Right kidney (tissue), 1 donor: ENCODE measurements around the gene GAPDH.
A peak's percentile ranks its signal among the peaks of the same experiment; 100 is the strongest.
"Not testable (repeated sequence)": the region's sequence is repeated elsewhere in the genome, so short reads cannot be mapped to it uniquely, and the experiment has no call there.

ENCODE experiments used
- DNase-seq: peaks from one replicate; pipeline ENCODE4 v3.0.0-alpha.2; 2016

GAPDH gene

DNA sequence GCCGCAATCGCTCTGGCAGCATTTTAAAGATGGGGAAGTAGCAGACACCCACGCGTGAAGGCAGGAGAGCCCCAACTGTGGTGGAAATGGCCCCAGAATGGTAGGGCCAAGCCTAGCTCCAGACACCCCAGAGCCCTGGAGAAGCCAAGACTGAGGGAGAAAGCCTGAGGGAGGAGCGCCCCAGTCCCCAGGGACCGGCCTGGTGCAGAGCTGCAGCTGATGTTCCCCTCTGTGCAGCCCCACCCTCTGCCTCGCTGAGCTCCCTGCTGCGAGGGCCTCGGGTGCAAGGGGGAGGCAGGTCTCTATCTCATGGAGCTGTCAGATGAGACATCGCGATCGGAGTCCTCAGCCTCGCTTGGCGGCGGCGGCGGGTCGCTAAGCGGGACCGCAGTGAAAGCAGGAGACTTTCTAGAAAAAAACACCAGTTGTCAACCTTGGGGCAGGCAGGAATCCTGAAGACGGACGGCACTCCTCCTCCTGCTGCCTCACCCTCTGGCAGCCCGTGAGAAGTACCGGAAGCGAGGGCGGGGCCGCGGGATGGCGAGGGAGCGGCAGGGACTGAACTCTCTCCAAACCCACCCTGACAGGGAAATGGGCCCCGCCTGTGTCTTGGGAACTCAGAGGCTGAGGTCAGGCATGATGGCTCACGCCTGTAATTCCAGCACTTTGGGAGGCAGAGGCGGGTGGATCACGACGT is 6.0 kb downstream of the GAPDH start:
- peak; percentile 72 for DNase-seq

DNA sequence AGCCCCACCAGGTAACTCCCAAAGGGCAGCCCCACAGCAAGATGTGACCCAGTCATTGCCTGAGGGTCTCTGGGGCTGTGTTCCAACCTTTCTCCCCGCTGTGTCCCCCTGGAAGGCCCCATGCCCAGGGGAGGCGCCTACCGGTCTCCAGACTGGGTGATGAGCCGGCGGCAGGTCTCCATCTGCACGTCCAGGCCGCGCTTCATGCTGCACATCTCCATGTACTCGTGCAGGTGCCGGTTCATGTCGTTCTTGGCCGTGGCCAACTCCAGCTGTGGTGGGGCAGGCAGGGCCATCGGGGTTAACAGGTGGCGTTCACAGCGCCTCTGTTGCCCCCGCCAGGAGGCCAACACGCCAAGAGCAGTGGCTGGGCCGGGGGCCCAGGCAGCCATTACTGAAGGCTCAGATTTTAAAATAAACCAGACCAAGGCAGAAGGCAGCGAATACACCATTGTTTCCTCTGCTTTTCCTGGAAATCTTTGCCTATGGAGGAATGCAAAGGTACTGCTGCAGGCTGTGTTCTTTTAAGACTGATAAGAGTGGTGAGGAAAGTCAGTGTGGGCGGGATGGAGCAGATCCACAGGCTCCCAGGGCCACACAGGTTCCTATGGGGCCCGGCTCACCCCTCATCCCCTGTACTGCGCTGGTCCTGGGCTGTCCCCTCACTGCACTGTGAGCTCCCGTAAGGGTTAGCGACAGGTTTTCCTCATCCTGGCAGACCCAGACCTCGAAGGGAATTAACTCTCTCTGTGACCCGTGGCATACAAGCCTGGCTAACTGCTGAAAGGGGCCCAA is 7.3 kb downstream of the GAPDH start:
- no peak for DNase-seq

DNA sequence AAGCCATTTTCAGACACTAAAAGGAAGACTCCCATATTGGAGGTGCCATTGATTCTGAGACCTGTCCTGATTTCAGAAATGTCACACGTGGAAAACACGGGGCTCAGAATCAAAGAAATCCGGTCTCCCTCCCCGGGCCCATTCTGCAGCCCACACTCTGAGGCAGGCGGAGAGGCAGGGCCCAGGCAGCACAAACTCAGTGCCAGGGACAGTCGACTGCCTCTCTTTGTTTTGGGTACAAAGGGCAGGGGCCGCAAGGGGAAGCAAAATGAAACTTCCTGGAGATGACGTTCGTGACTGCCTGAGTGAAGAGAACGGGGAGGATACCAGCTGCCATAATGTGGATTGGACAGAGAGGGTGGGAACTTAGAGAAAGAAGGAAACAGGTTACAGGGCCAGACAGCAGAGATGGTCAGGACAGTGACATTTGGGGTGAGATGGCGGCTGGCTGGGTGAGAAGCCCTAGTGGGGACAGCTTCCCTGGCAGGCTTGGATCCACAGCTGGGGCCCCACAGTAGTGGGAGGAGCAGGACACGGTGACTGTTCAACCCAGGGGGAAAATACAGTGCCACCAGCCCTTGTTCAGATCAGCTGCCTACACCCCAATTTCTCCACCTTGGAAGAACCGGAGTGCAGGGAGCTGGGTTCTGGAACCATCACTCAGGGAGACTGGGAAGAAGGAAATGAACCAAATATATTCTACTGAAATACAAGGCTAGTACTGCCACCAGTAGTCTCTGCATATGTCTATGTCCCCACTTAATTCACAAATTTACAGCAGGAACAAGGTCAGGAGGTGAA is 8.1 kb downstream of the GAPDH start:
- no peak for DNase-seq

DNA sequence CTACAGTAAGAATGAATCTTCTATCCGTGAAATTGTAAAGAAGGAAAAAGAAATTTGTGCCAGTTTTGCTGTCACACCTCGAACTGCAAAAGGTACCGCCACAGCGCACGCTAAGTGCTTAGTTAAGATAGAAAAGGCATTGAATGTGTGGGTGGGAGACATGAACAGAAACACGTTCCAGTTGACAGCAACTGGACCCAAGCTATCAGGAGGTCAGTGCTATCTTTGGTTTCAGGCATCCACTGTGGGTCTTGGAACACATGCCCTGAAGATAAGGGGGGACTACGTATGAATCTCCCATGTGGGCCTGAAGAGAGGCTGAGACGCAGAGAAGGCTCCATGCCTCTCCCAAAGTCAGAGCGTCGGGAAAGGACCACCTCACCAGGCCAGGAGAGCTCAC is 11.7 kb downstream of the GAPDH start:
- DNase-seq = no peak

DNA sequence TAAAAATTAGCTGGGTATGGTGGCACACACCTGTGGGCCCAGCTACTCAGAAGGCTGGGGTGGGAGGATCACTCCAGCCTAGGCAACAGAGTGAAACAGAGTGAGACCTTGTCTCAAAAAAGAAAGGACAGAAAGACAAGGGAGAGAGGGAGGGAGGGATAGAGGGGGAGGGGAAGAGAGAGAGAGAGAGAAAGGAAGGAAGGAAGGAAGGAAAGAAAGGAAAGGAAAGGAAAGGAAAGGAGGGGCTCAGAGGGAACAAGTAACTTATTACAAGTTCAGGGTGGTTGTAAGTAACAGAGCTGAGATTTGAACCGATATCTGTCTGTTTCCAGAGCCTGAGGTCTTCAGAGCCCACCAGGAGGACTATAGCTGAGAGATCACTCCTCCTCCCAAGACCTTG is 13.2 kb downstream of the GAPDH start:
- no peak for DNase-seq

DNA sequence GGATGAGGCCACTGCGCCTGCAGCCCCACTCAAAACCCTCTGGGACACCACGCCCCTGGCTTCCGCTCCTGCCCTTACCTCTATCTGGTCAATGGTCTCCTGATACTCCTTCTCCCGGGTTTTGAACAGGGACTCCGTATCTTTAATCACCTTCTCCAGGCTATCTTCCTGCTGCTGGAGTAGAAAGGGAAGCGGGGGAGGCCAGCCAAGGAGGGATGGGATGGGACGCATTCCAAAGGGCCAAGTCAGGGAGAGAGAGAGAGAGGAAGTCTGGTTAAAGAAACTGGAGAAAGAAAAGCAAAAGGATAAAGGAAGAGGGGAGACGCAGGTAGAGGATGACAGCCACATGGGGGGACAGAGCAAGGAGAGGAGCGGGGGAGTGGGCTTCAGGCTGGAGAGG is 13.7 kb downstream of the GAPDH start:
- DNase-seq = no peak

DNA sequence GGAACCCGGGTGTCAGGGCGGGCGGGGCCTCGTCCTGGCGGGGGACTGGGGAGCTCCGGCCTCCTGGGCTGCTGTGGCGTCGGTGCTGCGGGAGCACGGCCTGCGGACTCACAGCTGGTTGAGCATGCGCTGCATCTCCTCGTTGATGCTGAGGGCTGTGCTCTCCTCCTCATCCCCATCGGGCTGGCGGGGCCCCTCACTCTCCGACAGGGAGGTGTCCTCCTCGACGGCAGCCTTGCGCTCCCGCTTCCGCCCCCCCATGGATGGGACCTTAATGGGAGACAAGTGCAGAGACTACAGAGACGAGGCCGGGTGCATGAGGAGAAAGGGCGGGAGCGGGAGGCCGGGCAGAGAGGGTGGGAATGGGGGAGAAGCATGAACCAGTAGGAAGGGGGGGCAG is 14.2 kb downstream of the GAPDH start:
- no peak for DNase-seq

DNA sequence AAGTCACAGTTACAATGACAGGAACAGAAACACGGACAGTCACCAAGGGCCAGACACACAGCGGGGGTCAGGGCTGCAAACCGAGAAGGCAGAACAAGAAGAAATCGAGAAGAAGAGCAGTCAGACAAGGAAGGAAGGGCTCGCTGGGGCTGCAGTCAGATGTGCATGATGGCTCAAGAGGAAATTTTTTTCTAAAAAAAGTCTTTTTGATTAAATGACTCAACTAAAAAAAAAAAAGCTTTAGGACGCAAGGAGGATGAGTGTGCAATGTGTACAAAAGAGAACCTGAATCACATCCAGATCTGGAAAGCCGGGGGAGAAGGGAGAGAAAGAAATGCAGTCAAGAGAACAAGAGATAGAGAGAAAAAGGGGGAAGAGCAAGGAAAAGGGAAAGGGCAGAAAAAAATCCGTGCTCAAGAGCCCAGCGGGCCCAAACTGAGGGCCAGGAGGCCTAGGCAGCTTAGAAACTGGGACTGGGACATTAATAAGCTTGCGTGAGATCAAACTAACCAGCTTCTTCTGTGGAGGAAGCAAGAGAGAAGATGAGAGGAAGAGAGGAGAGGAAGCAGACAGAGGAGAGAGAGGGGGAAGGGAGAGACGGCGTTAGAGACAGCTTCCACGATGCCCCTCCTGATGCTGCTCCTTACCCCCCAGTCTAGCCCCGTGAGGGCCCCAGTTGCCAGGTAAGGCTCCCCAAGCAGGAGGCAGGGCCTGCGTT is 14.8 kb downstream of the GAPDH start:
- no peak for DNase-seq

DNA sequence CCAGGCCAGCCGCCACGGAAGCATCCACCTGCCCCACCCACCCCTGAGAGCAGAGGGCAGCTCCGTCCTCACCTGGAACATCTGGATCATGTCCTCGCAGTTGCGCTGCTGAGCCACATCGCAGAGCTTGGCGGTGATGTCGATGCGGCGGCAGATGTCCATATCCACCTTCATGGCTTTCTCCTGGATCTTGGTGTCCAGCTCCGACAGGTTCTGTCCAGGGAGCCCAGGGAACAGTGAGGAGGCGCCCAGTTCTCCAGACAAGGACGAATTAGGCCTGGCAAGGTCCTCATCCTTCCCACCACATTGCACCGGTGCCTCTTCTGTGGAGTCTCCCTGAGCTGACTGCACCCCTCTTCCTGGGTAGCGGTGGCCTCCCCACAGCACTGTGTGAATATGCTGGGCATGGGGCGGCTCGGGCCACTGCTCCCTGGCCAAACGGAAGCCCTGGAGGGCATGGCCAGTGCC is 15.4 kb downstream of the GAPDH start:
- no peak for DNase-seq

DNA sequence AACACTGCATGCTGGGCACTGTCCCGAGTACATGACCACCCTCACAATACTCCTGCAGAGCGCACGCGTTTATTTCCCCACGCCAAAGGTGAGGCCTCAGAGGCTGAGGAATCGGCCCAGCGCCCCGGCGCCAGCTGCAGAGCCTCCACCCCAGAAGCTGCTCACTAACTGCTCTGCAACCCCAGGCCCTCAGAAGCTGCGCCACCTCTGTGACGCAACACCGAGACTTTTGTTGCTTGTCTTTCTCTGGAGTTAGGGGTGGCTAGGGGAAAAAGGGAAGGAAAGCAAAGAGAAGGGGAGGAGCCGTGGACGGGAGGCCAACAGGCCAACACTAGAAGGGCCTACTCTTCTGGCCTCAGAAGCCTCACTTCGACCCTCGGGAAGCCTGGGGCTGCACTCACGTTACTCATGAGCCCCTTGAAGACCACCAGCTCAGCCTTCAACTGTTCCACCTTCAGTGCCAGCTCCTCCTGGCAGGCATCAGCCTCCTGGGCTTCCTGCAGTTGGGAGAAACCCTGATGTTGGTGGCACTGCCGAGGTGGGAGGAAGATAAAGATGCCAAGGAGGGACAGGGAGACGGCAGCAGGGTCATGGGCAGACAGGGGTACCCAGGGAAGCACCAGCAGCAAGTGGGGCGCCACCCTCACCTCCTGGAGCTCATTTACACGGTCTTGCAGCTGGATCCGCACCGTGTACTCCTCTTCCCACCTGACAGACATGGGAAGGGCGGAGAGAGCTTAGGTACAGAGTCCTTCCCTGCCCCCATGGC is 16.2 kb downstream of the GAPDH start:
- DNase-seq = no peak

DNA sequence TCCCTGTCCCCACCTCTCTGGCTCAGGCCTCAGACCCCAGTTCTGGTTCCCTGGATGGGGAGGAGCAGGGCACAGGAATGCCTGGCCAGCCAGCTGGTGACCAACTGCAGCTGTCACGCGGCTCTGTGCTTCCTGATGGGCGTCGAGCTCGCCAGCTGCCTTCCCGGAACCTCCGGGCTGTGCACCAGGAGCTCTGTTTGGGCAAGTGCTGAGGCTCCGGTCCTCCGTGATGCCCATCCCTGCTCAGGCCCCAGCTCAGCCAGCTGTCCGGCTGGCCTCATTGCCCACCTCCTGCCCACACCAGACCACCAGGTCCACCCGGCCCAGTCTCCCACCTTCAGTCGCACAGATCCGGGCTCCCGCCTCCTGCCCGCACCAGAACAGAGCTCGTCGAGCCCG is 16.7 kb downstream of the GAPDH start:
- DNase-seq = no peak

DNA sequence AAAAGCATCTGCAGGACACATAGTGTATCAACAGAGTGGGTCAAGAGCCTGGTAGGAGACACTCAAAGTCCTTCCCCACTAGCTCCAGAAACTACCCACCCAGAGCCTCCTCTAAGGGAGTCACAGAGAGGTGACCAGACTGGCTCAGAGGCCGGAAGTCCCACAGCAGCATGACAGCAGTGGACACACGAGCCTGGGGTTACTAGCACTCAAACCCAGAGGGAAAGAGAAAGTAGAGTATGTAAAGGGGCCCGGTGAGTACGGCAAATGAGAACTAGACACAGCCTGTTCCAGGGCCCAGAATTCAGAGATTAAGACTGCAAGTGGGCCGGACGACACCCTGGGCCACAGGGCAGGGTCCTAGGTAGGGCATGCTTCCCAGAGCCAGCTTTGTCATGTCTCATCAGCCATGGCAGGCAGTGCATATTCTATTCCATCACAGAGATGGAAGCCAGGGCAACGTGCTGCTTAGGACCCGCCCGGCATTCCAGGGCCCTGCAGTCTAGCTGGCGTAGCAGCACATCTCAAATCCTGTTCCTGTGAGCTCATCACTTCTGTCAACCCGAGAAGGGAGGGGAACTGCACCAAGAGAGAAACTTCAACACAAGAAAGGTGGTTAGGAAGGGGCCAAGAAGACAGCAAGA is 17.3 kb downstream of the GAPDH start:
- DNase-seq = no peak

DNA sequence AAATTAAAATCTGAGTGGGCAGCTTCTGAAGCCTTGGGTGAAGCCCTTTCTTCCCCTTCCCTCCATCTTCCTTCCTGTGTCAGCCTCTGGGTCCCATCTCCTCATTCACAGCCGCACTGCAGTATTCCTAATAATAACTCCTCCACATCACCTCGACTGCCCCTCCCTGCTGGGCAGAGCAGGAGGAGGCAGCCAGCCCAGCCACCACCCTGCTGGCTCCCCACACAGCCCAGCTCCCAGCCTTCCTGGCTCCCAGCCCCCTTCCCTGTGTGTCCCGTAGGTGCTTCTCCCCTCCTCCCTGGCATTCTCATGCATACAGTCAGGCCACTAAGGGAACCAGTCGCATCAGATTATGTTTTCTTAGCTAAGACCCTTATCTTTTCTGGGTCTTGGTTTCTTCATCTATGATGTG is 17.8 kb downstream of the GAPDH start:
- no peak for DNase-seq

DNA sequence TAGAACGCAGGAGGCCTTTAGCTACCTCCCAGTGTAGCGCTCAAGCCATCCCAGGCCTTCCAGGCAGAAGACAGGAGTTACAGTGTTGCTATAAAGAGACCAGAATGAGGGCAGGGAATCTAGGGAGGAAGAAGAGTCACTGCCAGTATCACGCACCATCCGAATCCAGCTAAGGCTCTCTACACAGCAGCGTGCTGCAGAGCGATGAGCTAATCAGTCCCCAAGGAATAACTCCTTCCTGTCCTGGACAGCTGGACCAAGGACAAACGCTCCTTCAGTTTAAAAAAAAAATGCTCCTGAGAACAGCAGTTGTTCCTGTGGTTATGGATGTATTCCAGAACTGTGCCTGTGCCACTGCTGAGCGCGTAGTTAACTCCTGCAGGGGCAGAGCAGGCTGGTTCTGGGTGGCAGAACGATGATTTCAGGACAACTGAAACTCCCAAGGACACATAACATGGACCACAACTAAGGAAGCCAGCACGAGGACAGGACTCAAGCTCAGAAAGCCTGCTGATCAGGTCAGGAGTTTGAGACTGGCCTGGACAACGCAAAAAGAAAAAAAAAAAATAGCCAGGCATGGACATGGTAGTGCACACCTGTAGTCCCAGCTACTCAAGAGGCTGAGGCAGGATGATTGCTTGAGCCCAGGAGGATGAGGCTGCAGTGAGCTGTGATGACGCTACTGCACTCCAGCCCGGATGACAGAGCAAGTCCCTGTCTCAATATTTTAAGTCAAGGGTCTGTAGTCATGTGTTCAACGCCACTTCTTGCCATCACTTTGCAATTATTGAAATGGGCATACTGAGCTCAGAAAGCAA is 18.9 kb downstream of the GAPDH start:
- DNase-seq = no peak

DNA sequence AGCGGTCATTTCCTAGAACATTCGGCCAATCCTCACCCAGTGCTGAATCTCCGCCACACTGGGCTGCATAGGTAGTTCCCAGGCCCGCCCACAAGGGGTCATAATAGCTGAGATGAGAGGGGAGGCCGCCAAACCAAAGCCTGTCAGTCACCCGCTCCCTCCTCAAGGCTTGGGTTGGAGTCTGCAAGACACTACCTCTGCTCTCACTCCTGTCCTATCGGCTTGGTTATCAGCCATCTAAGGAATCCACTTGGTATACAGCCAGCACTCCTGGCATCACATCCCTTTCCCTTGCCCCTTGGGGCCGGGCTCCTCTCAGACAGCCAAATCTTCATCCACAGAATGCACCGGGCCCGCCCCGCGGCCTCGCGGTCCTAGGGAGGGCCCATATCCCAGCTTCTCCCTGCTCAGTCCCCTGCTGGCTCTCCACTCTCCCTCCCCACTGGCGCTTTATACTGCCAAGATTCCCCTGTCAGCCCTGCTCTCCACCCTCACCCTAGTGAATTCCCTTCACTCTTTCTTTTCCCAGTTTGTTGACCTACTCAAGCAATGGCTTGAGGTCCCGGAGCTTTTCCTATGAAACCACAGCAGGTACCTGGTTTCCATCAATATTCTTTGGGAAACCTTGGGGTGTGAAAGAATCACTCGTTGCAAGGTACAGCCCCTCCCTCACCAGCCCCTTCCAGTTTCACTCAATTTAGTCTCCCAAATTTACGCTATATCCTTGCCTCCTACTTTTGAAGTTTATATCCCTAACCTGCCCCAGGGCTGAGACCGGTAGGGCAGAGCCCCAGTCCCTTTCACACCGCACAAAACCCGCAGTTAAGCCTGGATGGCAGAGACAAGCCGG is 20.1 kb downstream of the GAPDH start:
- DNase-seq = peak; percentile 74

DNA sequence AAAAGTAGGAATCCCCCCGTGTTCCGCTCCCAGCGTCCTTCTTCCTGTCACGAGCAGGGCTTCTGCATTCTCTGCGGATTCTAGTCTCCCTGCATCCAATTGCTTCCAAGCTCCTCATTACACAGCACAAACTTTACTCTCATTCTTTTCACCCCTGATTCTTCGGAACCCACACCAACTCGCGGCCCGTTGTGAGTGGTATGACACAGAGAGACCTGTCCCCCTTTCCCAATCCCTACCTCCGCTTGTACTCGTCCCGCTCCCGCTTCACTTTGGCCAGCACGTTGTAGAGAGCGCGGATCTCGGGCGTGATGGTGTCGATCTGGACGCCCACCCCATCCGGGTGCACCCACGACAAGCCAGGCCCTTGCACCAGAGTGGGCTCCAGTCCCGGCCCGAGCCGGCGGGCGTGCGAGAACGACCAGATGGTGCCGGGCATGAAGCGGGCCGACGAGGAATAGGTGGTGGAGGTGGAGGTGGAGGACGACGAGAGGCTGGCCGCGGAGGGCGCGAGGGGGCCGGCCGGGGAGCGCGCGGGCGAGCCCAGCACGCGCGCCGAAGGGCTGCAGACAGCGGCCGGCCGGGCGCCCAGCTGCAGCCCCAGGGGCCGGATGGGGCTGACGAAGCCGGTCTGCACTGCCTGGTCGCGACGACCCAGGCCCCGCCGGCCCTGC is 20.8 kb downstream of the GAPDH start:
- peak; percentile 44 for DNase-seq

DNA sequence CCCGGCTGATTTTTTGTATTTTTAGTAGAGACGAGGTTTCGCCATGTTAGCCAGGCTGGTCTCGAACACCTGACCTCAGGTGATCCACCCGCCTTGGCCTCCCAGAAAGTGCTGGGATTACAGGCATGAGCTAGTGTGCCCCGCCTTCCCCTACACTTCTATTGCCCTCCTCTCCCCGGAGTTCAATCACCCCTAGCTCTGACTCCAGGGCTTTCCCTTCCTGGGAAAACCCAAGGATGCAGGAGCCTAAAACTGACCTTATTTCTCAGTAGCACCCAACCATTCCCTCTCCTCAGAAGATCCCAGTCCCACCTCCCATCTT is 22.1 kb downstream of the GAPDH start:
- DNase-seq = not testable (repeated sequence)

DNA sequence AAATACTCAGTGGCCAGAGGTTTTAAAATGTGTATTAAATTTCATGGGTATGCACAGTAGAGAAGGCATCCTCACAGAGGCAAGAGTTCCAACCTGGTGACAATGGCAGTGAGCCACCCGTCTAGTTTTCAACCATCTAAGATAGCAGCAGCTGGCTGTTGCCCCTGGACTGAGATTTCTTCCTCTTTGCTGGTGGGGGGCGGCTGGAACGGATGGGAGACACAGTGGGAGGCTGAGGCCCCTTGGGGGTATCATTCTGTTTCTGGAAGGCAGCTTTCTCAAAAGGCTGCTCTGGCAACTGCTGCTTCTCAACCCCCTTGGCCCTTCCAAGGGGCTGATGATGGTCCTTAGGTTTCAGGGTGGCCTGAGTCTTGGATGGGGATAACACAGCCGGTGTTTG is 22.5 kb downstream of the GAPDH start:
- no peak for DNase-seq
